Endodermal cell (in vitro differentiated cells): Measurements from ENCODE around the gene BLZF1. TPM values are rescaled to one million over a fixed set of nuclear protein-coding genes. Genes with fewer than 3 reads are reported as not detected.

Experiments used
- DNase-seq: peaks from one replicate; pipeline ENCODE4 v3.0.0-alpha.2; 2017
- H3K27ac ChIP-seq: 2 replicates; pipeline ENCODE4 v1.5.1; 2013; ENCODE audit warnings: mild to moderate bottlenecking, low read depth, low read length, moderate library complexity
- H3K27me3 ChIP-seq: 2 replicates; pipeline ENCODE4 v1.6.1; 2013; ENCODE audit warnings: mild to moderate bottlenecking, low read length, moderate library complexity; ENCODE audit not compliant: insufficient read depth, control insufficient read depth, poor library complexity, severe bottlenecking
- H3K36me3 ChIP-seq: 2 replicates; pipeline ENCODE4 v1.7.0; 2013; ENCODE audit warnings: mild to moderate bottlenecking, low read length, moderate library complexity; ENCODE audit not compliant: control insufficient read depth, insufficient read depth
- H3K4me1 ChIP-seq: one replicate; pipeline ENCODE4 v1.7.0; 2013; ENCODE audit warnings: low read length; ENCODE audit not compliant: control insufficient read depth, insufficient read depth
- H3K4me3 ChIP-seq: 2 replicates; pipeline ENCODE4 v1.5.1; 2013; ENCODE audit warnings: mild to moderate bottlenecking, low read length, moderate library complexity
- H3K9ac ChIP-seq: 2 replicates; pipeline ENCODE4 v1.6.1; 2013; ENCODE audit warnings: mild to moderate bottlenecking, low read length, moderate library complexity; ENCODE audit not compliant: poor library complexity, severe bottlenecking; ENCODE audit errors: extremely low read depth
- H3K9me3 ChIP-seq: 2 replicates; pipeline ENCODE4 v1.6.1; 2013; ENCODE audit warnings: mild to moderate bottlenecking, low read length, moderate library complexity; ENCODE audit not compliant: control insufficient read depth
- H3K27ac Mint-ChIP-seq: 2 replicates; pipeline ENCODE4 v1.8.0; 2020; ENCODE audit warnings: mixed read lengths
- H3K27me3 Mint-ChIP-seq: 2 replicates; pipeline ENCODE4 v1.8.0; 2021; ENCODE audit warnings: mild to moderate bottlenecking, mixed read lengths; ENCODE audit not compliant: insufficient read depth
- H3K36me3 Mint-ChIP-seq: 2 replicates; pipeline ENCODE4 v1.8.0; 2020; ENCODE audit warnings: low read depth, mixed read lengths
- H3K4me1 Mint-ChIP-seq: 2 replicates; pipeline ENCODE4 v1.8.0; 2020; ENCODE audit warnings: mixed read lengths
- H3K4me3 Mint-ChIP-seq: 2 replicates; pipeline ENCODE4 v1.8.0; 2020; ENCODE audit warnings: mild to moderate bottlenecking, moderate library complexity, mixed read lengths
- H3K9me3 Mint-ChIP-seq: 2 replicates; pipeline ENCODE4 v1.8.0; 2020; ENCODE audit warnings: mild to moderate bottlenecking, mixed read lengths
- WGBS, 2 experiments: methylation state at CpG; one replicate each; pipeline versions ENCODE4 v1.1.5 to v1.1.7; 2013; ENCODE audit warnings: missing lambda C conversion rate in 2 of 2, mixed read lengths in 1 of 2; ENCODE audit not compliant: insufficient coverage in 1 of 2, insufficient read length in 1 of 2; 5-methylcytosine and 5-hydroxymethylcytosine counted together
- total RNA-seq, 2 donors: library from RNA; stranded (reverse); fragmentation: NEBNext Ultra II Directional in 1 of 2; extraction: Animal tissue kit (Norgen Biotek cat#: 25700) in 1 of 2; gene quantifications; 2 replicates in 1 of 2; 3 replicates in 1 of 2; pipeline ENCODE4 v1.2.1, GENCODE V29; 2021
- TF ChIP-seq, protein P1 (sequence below): fragments of 200-600 bp; sonication (generic); conservative IDR thresholded peaks from 2 replicates; pipeline ENCODE4 v1.5.0; 2021; ENCODE audit warnings: antibody characterized with exemption, mild to moderate bottlenecking

Gene BLZF1
- total RNA-seq, 2 donors from 2014 or later: 16.8 to 18.4 TPM

DNA sequence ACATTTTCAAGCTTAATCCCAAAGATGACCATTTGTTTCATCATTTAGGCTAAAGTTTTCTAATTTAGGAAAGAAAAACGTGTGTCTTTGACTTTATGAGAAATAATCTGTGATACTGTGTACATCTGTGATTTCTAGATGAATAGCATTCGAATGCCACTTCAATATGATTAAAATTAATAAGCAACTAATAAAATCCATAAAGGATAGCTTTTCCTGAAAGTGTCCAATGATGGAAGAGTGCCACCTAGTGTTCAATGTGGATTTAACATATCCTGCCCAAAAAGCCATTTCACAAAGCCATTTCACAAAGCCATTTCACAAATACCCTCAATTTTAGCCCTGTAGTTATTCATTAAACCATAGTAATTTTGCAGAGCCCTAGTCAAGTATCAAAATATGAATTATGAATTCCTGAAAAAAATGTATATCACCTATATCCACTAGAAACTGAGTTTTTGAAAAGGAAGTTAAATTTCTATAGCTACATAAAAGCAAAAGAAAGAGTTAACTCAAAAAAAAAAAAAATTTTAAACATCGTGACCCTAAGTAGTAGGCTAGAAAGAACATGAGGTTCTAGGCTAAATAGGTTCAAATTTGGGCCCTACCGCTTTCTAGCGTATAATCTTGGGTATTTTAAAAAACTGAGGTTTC is 19.5 kb upstream of the BLZF1 start:
- Histone ChIP-seq H3K9ac (no peak overlapping the region), H3K27ac (no peak overlapping the region), H3K27me3 (no peaks in the 10 kb centered on the region), H3K9me3 (no peaks in the 10 kb centered on the region), H3K4me3 (no peak overlapping the region), H3K36me3 (no peaks in the 10 kb centered on the region), H3K4me1 (no peaks in the 10 kb centered on the region)
- TF ChIP-seq, protein P1, sequence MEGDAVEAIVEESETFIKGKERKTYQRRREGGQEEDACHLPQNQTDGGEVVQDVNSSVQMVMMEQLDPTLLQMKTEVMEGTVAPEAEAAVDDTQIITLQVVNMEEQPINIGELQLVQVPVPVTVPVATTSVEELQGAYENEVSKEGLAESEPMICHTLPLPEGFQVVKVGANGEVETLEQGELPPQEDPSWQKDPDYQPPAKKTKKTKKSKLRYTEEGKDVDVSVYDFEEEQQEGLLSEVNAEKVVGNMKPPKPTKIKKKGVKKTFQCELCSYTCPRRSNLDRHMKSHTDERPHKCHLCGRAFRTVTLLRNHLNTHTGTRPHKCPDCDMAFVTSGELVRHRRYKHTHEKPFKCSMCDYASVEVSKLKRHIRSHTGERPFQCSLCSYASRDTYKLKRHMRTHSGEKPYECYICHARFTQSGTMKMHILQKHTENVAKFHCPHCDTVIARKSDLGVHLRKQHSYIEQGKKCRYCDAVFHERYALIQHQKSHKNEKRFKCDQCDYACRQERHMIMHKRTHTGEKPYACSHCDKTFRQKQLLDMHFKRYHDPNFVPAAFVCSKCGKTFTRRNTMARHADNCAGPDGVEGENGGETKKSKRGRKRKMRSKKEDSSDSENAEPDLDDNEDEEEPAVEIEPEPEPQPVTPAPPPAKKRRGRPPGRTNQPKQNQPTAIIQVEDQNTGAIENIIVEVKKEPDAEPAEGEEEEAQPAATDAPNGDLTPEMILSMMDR: peak; percentile 93
- Mint-ChIP-seq H3K9me3 (no peaks in the 10 kb centered on the region), H3K27ac (no peak overlapping the region), H3K4me3 (no peak overlapping the region), H3K27me3 (no peaks in the 10 kb centered on the region), H3K36me3 (peaks cover 2% of the 10 kb centered on the region), H3K4me1 (peaks cover 12% of the 10 kb centered on the region)
- no peak for DNase-seq
- 50 to 93% methylated on average over 2 to 5 of the region's 5 CpGs for WGBS, 2 experiments

DNA sequence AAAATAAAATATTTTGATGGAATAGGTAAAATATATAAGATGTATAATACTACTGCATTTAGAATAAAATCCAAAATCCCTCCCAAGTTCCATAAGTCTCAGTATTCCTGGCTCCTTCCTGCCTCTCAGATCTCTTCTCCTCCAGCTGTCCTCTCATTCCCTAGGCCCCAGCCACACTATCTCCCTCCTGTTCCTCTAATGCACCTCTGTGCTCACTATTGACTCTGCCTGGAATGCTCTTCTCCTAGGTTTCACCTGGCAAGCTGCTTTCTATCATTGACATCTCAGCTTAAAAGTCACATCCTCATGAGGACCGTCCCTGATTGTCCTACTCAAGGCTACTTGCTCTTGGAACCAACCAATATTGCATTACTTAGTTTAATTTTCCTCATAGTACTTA is 7.6 kb upstream of the BLZF1 start:
- H3K4me3 Mint-ChIP-seq: no peak overlapping the region
- no peak overlapping the region for H3K9ac ChIP-seq
- no peaks in the 10 kb centered on the region for H3K27me3 ChIP-seq
- 90 to 92% methylated on average over 1 of the region's 1 CpG for WGBS, 2 experiments
- no peaks in the 10 kb centered on the region for H3K36me3 ChIP-seq
- peaks cover 7% of the 10 kb centered on the region for H3K4me1 Mint-ChIP-seq
- H3K4me1 ChIP-seq: peaks cover 3% of the 10 kb centered on the region
- H3K27ac ChIP-seq: no peak overlapping the region
- no peak for DNase-seq
- no peaks in the 10 kb centered on the region for H3K27me3 Mint-ChIP-seq
- no peak overlapping the region for H3K4me3 ChIP-seq
- TF ChIP-seq, protein P1: no peak
- H3K27ac Mint-ChIP-seq: no peak overlapping the region
- peaks cover 6% of the 10 kb centered on the region for H3K36me3 Mint-ChIP-seq
- no peaks in the 10 kb centered on the region for H3K9me3 Mint-ChIP-seq
- H3K9me3 ChIP-seq: peaks cover 7% of the 10 kb centered on the region

DNA sequence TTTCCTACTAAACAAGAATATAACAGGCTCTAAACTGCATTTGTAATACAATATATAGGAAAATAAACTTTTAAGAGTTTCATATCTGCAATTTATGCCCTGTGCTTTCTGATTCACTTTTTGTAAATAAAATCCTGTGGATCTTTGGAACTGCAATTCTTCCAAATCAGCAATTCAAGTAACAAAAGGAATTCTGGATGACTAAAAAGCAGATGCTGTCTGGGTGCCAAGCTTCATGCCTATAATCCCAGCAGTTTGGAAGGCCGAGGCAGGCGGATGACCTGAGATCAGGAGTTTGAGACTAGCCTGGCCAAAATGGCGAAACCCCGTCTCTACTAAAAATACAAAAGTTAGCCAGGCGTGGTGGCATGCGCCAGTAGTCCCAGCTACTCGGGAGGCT is 6.7 kb upstream of the BLZF1 start:
- Histone ChIP-seq H3K36me3 (no peaks in the 10 kb centered on the region), H3K4me1 (peaks cover under 1% of the 10 kb centered on the region), H3K27ac (no peak overlapping the region), H3K4me3 (no peak overlapping the region), H3K27me3 (no peaks in the 10 kb centered on the region), H3K9me3 (peaks cover 9% of the 10 kb centered on the region), H3K9ac (no peak overlapping the region)
- TF ChIP-seq, protein P1: no peak
- Mint-ChIP-seq H3K27me3 (no peaks in the 10 kb centered on the region), H3K4me3 (no peak overlapping the region), H3K27ac (no peak overlapping the region), H3K4me1 (peaks cover 3% of the 10 kb centered on the region), H3K36me3 (peaks cover 6% of the 10 kb centered on the region), H3K9me3 (no peaks in the 10 kb centered on the region)
- DNase-seq: no peak
- 96 to 98% methylated on average over 6 to 7 of the region's 7 CpGs for WGBS, 2 experiments
